ENCODE data around the gene LCN6. TPM values are rescaled to one million over a fixed set of nuclear protein-coding genes. Genes with fewer than 3 reads are reported as not detected.
A peak's percentile ranks its signal among the peaks of the same experiment; 100 is the strongest.

LCN6 gene
- total and polyA plus RNA-seq, 2 of the 13 experiments (the other 11 are each of a cell fraction or from before 2014, with no cell fraction given) = not detected

DNA sequence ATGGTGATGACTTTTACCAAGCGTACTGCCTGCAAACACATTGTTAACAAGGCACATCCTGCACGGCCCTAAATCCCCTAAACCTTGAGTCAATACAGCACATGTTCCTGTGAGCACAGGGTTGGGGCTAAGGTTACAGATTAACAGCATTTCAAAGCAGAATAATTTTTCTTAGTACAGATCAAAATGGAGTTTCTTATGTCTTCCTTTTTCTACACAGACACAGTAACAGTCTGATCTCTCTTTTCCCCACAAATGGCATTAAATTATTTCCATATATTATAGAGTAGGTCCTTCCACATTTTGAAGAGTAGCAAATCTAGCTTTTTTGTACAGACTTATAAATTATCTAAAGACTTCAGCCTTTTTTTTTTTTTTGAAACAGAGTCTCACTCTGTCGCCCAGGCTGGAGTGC lies 41.2 kb upstream of the LCN6 start (continued):
- TF ChIP-seq, protein P1, sequence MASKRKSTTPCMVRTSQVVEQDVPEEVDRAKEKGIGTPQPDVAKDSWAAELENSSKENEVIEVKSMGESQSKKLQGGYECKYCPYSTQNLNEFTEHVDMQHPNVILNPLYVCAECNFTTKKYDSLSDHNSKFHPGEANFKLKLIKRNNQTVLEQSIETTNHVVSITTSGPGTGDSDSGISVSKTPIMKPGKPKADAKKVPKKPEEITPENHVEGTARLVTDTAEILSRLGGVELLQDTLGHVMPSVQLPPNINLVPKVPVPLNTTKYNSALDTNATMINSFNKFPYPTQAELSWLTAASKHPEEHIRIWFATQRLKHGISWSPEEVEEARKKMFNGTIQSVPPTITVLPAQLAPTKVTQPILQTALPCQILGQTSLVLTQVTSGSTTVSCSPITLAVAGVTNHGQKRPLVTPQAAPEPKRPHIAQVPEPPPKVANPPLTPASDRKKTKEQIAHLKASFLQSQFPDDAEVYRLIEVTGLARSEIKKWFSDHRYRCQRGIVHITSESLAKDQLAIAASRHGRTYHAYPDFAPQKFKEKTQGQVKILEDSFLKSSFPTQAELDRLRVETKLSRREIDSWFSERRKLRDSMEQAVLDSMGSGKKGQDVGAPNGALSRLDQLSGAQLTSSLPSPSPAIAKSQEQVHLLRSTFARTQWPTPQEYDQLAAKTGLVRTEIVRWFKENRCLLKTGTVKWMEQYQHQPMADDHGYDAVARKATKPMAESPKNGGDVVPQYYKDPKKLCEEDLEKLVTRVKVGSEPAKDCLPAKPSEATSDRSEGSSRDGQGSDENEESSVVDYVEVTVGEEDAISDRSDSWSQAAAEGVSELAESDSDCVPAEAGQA (IDR thresholded peaks at IDR 0.05; ENCODE audit: low read depth) = 0 out of 2 replicates have a peak, but pooled peaks have one; percentile 10
- TF ChIP-seq, protein P1 (CRISPR knock-in tag; IDR thresholded peaks at IDR 0.05; ENCODE audit: borderline replicate concordance) = no peak
- no peak for TF ChIP-seq FOXJ3 (CRISPR knock-in tag; IDR thresholded peaks at IDR 0.05; ENCODE audit: borderline replicate concordance)
- no peak for TF ChIP-seq YY1 (IDR thresholded peaks at IDR 0.05; ENCODE audit: insufficient read depth, insufficient replicate concordance, low read depth, low read length)
- no peak for TF ChIP-seq JDP2 (CRISPR knock-in tag; IDR thresholded peaks at IDR 0.05; ENCODE audit: borderline replicate concordance)
- 0 out of 2 replicates have a peak, but pooled peaks have one; percentile 46 for TF ChIP-seq ELF3 (CRISPR knock-in tag; IDR thresholded peaks at IDR 0.05)
- TF ChIP-seq NPAS2 (CRISPR knock-in tag; IDR thresholded peaks at IDR 0.05; ENCODE audit: borderline replicate concordance) = no peak
- TF ChIP-seq DNMT1 (CRISPR knock-in tag; IDR thresholded peaks at IDR 0.05) = no peak
- TF ChIP-seq, protein P2, sequence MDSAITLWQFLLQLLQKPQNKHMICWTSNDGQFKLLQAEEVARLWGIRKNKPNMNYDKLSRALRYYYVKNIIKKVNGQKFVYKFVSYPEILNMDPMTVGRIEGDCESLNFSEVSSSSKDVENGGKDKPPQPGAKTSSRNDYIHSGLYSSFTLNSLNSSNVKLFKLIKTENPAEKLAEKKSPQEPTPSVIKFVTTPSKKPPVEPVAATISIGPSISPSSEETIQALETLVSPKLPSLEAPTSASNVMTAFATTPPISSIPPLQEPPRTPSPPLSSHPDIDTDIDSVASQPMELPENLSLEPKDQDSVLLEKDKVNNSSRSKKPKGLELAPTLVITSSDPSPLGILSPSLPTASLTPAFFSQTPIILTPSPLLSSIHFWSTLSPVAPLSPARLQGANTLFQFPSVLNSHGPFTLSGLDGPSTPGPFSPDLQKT (CRISPR knock-in tag; IDR thresholded peaks at IDR 0.05; ENCODE audit: borderline replicate concordance) = no peak
- TF ChIP-seq KLF15 (CRISPR knock-in tag; IDR thresholded peaks at IDR 0.05; ENCODE audit: borderline replicate concordance) = no peak
- TF ChIP-seq ZNF17 (CRISPR knock-in tag; IDR thresholded peaks at IDR 0.05) = no peak
- TF ChIP-seq ETV5 (CRISPR knock-in tag; IDR thresholded peaks at IDR 0.05; ENCODE audit: borderline replicate concordance) = peak; percentile 66
- TF ChIP-seq, protein P3, sequence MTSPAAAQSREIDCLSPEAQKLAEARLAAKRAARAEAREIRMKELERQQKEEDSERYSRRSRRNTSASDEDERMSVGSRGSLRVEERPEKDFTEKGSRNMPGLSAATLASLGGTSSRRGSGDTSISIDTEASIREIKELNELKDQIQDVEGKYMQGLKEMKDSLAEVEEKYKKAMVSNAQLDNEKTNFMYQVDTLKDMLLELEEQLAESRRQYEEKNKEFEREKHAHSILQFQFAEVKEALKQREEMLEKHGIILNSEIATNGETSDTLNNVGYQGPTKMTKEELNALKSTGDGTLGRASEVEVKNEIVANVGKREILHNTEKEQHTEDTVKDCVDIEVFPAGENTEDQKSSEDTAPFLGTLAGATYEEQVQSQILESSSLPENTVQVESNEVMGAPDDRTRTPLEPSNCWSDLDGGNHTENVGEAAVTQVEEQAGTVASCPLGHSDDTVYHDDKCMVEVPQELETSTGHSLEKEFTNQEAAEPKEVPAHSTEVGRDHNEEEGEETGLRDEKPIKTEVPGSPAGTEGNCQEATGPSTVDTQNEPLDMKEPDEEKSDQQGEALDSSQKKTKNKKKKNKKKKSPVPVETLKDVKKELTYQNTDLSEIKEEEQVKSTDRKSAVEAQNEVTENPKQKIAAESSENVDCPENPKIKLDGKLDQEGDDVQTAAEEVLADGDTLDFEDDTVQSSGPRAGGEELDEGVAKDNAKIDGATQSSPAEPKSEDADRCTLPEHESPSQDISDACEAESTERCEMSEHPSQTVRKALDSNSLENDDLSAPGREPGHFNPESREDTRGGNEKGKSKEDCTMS (CRISPR knock-in tag; conservative IDR thresholded peaks at IDR 0.05) = no peak
- no peak for TF ChIP-seq FOXP1 (IDR thresholded peaks at IDR 0.05)
- peak; percentile 36; the same call in 1 of the 2 replicates for TF ChIP-seq FOXP1 (CRISPR knock-in tag; IDR thresholded peaks at IDR 0.05)
- TF ChIP-seq SYNCRIP (IDR thresholded peaks at IDR 0.05; ENCODE audit: insufficient read depth, low read depth, low read length) = no peak
- no peak for TF ChIP-seq ZNF75D (CRISPR knock-in tag; IDR thresholded peaks at IDR 0.05; ENCODE audit: borderline replicate concordance)
- TF ChIP-seq NR2C2 (CRISPR knock-in tag; IDR thresholded peaks at IDR 0.05; ENCODE audit: borderline replicate concordance) = no peak
- TF ChIP-seq ZNF331 (CRISPR knock-in tag; IDR thresholded peaks at IDR 0.05) = no peak
- no peak for TF ChIP-seq ZNF790 (CRISPR knock-in tag; IDR thresholded peaks at IDR 0.05; ENCODE audit: borderline replicate concordance)
- no peak for TF ChIP-seq MBNL3 (CRISPR knock-in tag; conservative IDR thresholded peaks at IDR 0.05)
- TF ChIP-seq FOXA3 (CRISPR knock-in tag; IDR thresholded peaks at IDR 0.05) = peak; percentile 85
- TF ChIP-seq RARA (CRISPR knock-in tag; IDR thresholded peaks at IDR 0.05) = peak; percentile 68
